Activated naive CD4-positive, alpha-beta T cell treated with anti-CD3 and anti-CD28 coated beads, Interleukin-2, amount 10 ng/mL, durations not matched to agents 7 days and 5 days (primary cell): ENCODE results near the gene ABR.
"Not testable (repeated sequence)": the region's sequence is repeated elsewhere in the genome, so short reads cannot be mapped to it uniquely, and the experiment has no call there.

Experiments used
- CTCF ChIA-PET: fragments of 350-600 bp; sonication (Branson Sonifier 250); formaldehyde crosslinking; loops from one replicate; lab custom pipeline; 2021; ENCODE audit warnings: antibody characterized with exemption; lab: Charles Lee
- DNase-seq: peaks from one replicate; pipeline ENCODE4 v3.0.0-alpha.2; 2020
- H3K27ac Mint-ChIP-seq: one replicate; pipeline ENCODE4 v1.8.0; 2021; ENCODE audit warnings: mild to moderate bottlenecking, moderate library complexity, mixed read lengths
- H3K27me3 Mint-ChIP-seq: one replicate; pipeline ENCODE4 v1.8.0; 2021; ENCODE audit warnings: mild to moderate bottlenecking, mixed read lengths
- H3K36me3 Mint-ChIP-seq: one replicate; pipeline ENCODE4 v1.8.0; 2021; ENCODE audit warnings: mixed read lengths
- H3K4me1 Mint-ChIP-seq: one replicate; pipeline ENCODE4 v1.8.0; 2021; ENCODE audit warnings: mixed read lengths
- H3K4me3 Mint-ChIP-seq: one replicate; pipeline ENCODE4 v1.8.0; 2021; ENCODE audit warnings: mild to moderate bottlenecking, moderate library complexity, mixed read lengths
- H3K9me3 Mint-ChIP-seq: one replicate; pipeline ENCODE4 v1.8.0; 2021; ENCODE audit warnings: mixed read lengths

Gene ABR

GRCh38 chr17:1137465-1137894, 42.3 kb downstream of the ABR start:
- no peaks in the 10 kb centered on the region for H3K36me3 Mint-ChIP-seq
- no peaks in the 10 kb centered on the region for H3K4me1 Mint-ChIP-seq
- peaks cover 23% of the 10 kb centered on the region for H3K27me3 Mint-ChIP-seq
- CTCF ChIA-PET: no interaction called here
- DNase-seq: no peak
- no peaks in the 10 kb centered on the region for H3K9me3 Mint-ChIP-seq
- H3K4me3 Mint-ChIP-seq: no peak overlapping the region
- no peak overlapping the region for H3K27ac Mint-ChIP-seq

GRCh38 chr17:1136748-1137147, 43.0 kb downstream of the ABR start:
- no peaks in the 10 kb centered on the region for H3K36me3 Mint-ChIP-seq
- peaks cover 4% of the 10 kb centered on the region for H3K9me3 Mint-ChIP-seq
- peaks cover 28% of the 10 kb centered on the region for H3K27me3 Mint-ChIP-seq
- H3K27ac Mint-ChIP-seq: no peak overlapping the region
- DNase-seq: no peak
- CTCF ChIA-PET: no interaction called here
- H3K4me3 Mint-ChIP-seq: no peak overlapping the region
- no peaks in the 10 kb centered on the region for H3K4me1 Mint-ChIP-seq

- CTCF ChIA-PET: no interaction called here
- H3K4me3 Mint-ChIP-seq: no peak overlapping the region
- H3K9me3 Mint-ChIP-seq: peaks cover 4% of the 10 kb centered on the region
- no peaks in the 10 kb centered on the region for H3K36me3 Mint-ChIP-seq
- DNase-seq: no peak
- no peaks in the 10 kb centered on the region for H3K4me1 Mint-ChIP-seq
- peaks cover 33% of the 10 kb centered on the region for H3K27me3 Mint-ChIP-seq
- H3K27ac Mint-ChIP-seq: no peak overlapping the region
Measured at GRCh38 chr17:1134634-1135324, 45.0 kb downstream of the ABR start.

- Mint-ChIP-seq H3K4me3 (no peak overlapping the region), H3K9me3 (peaks cover 4% of the 10 kb centered on the region), H3K27ac (no peak overlapping the region), H3K4me1 (no peaks in the 10 kb centered on the region), H3K27me3 (peaks cover 26% of the 10 kb centered on the region), H3K36me3 (no peaks in the 10 kb centered on the region)
- no peak for DNase-seq
- CTCF ChIA-PET: no interaction called here
Measured at GRCh38 chr17:1130191-1130590, 49.6 kb downstream of the ABR start.

- H3K36me3 Mint-ChIP-seq, H3K4me1 Mint-ChIP-seq, CTCF ChIA-PET, H3K27ac Mint-ChIP-seq, DNase-seq, H3K4me3 Mint-ChIP-seq, H3K9me3 Mint-ChIP-seq: not testable (repeated sequence)
- peaks cover 41% of the 10 kb centered on the region for H3K27me3 Mint-ChIP-seq
Measured at GRCh38 chr17:1128463-1128862, 51.3 kb downstream of the ABR start.

GRCh38 chr17:1126801-1127550, 52.8 kb downstream of the ABR start:
- CTCF ChIA-PET: no interaction called here
- no peak for DNase-seq
- Mint-ChIP-seq H3K4me1 (peaks cover 10% of the 10 kb centered on the region), H3K4me3 (no peak overlapping the region), H3K27me3 (peaks cover 44% of the 10 kb centered on the region), H3K36me3 (no peaks in the 10 kb centered on the region), H3K27ac (peak overlapping the region; percentile 49), H3K9me3 (peaks cover 1% of the 10 kb centered on the region)

- Mint-ChIP-seq H3K9me3 (no peaks in the 10 kb centered on the region), H3K27ac (no peak overlapping the region), H3K4me3 (no peak overlapping the region), H3K4me1 (peaks cover 10% of the 10 kb centered on the region), H3K36me3 (no peaks in the 10 kb centered on the region), H3K27me3 (peaks cover 42% of the 10 kb centered on the region)
- CTCF ChIA-PET: interaction anchor here (7.4 kb wide), 1 partner anchor 60 kb away, joined by 97 read pairs; no protein-coding TSS in a partner anchor
- DNase-seq: no peak
Measured at GRCh38 chr17:1126250-1126797, 53.5 kb downstream of the ABR start.

GRCh38 chr17:1125788-1126145, 54.0 kb downstream of the ABR start:
- peaks cover 47% of the 10 kb centered on the region for H3K27me3 Mint-ChIP-seq
- no peak overlapping the region for H3K27ac Mint-ChIP-seq
- H3K4me1 Mint-ChIP-seq: peaks cover 10% of the 10 kb centered on the region
- H3K9me3 Mint-ChIP-seq: no peaks in the 10 kb centered on the region
- DNase-seq: no peak
- H3K36me3 Mint-ChIP-seq: no peaks in the 10 kb centered on the region
- H3K4me3 Mint-ChIP-seq: no peak overlapping the region
- CTCF ChIA-PET: interaction anchor here (7.4 kb wide), 1 partner anchor 60 kb away, joined by 97 read pairs; no protein-coding TSS in a partner anchor

GRCh38 chr17:1124896-1125787, 54.6 kb downstream of the ABR start:
- Mint-ChIP-seq H3K4me1 (peaks cover 10% of the 10 kb centered on the region), H3K4me3 (no peak overlapping the region), H3K9me3 (no peaks in the 10 kb centered on the region), H3K27me3 (peaks cover 47% of the 10 kb centered on the region), H3K36me3 (no peaks in the 10 kb centered on the region), H3K27ac (no peak overlapping the region)
- CTCF ChIA-PET: interaction anchor here (0.7 to 7.4 kb wide), 4 partner anchors 39 to 208 kb away, joined by 3 to 97 read pairs (median 4); no protein-coding TSS in a partner anchor
- no peak for DNase-seq

- no peaks in the 10 kb centered on the region for H3K36me3 Mint-ChIP-seq
- no peak overlapping the region for H3K4me3 Mint-ChIP-seq
- H3K4me1 Mint-ChIP-seq: peaks cover 10% of the 10 kb centered on the region
- H3K9me3 Mint-ChIP-seq: no peaks in the 10 kb centered on the region
- no peak overlapping the region for H3K27ac Mint-ChIP-seq
- CTCF ChIA-PET: interaction anchor here (0.7 to 7.4 kb wide), 4 partner anchors 16 to 209 kb away, joined by 3 to 97 read pairs (median 4); no protein-coding TSS in a partner anchor
- H3K27me3 Mint-ChIP-seq: peaks cover 48% of the 10 kb centered on the region
- no peak for DNase-seq
Measured at GRCh38 chr17:1123921-1124715, 55.7 kb downstream of the ABR start.

- Mint-ChIP-seq H3K9me3 (no peaks in the 10 kb centered on the region), H3K4me1 (peaks cover 10% of the 10 kb centered on the region), H3K27me3 (peaks cover 46% of the 10 kb centered on the region), H3K27ac (no peak overlapping the region), H3K36me3 (no peaks in the 10 kb centered on the region), H3K4me3 (no peak overlapping the region)
- DNase-seq: no peak
- CTCF ChIA-PET: interaction anchor here (1.0 to 7.4 kb wide), 6 partner anchors 15 to 394 kb away, joined by 3 to 97 read pairs (median 8); partner anchors contain the start of gene INPP5K
Measured at GRCh38 chr17:1123393-1123831, 56.4 kb downstream of the ABR start.

- CTCF ChIA-PET: interaction anchor here (0.6 to 7.4 kb wide), 24 partner anchors 10 to 394 kb away, joined by 3 to 97 read pairs (median 4); partner anchors contain the start of gene INPP5K
- Mint-ChIP-seq H3K4me1 (peaks cover 10% of the 10 kb centered on the region), H3K4me3 (no peak overlapping the region), H3K36me3 (no peaks in the 10 kb centered on the region), H3K27ac (no peak overlapping the region), H3K9me3 (no peaks in the 10 kb centered on the region), H3K27me3 (peaks cover 41% of the 10 kb centered on the region)
- DNase-seq: peak; percentile 88
Measured at GRCh38 chr17:1122533-1123392, 57.0 kb downstream of the ABR start.
